Mammary epithelial cell (primary cell): Measurements from ENCODE around the gene EEFSEC.

Experiments used
- EZH2 ChIP-seq: IDR thresholded peaks from 2 replicates; pipeline ENCODE4 v1.6.1; 2012; ENCODE audit warnings: low read length, inconsistent platforms, borderline replicate concordance
- TF ChIP-seq, protein P1 (sequence below), 2 donors: IDR thresholded peaks in 1 of 2; conservative IDR thresholded peaks in 1 of 2; 2 replicates each; pipeline ENCODE4 v1.5.1; 2011 to 2012; ENCODE audit warnings: inconsistent platforms in 2 of 2, low read length in 2 of 2, mild to moderate bottlenecking in 2 of 2, control low read depth in 1 of 2, low read depth in 1 of 2; ENCODE audit not compliant: insufficient read depth in 1 of 2; ENCODE audit errors: extremely low read depth in 1 of 2

DNA sequence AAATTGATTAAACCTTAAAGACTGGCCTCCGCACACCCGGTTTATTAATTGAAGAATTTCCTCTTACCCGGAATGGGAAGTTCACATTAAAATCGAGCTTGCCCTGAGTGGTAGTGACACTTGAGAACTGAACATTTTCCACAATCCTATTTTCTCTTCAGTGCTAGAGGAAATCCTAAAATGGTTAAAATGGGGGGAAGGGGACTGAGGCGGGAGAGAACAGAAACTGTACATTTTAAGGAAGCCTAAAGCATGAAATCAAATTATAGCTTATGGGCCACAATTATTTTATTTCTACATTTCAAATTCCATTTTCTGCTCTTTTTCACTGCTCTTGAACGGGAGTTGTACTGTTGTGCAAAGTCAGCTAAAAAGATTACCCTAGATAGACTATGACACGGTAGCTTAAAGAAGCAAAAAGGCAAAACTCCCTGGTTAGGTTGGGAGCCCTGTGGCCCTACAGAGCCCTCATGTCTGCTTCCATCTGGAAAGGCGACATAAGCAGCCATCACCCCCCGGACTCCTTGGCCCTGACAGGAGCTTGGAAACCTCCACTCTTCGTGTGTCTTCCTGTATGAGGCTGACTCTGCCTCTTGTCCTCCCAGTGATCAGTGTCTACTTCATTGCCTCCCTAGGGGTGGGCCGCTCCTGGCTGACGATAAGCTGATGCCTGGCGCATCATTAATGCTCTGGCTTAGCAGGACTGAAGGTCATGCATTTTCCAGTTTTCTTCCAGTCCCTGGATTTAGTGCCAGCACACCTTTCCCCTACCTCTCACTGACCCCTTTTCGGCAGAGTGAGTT lies 79.3 kb downstream of the EEFSEC start:
- TF ChIP-seq, protein P1, sequence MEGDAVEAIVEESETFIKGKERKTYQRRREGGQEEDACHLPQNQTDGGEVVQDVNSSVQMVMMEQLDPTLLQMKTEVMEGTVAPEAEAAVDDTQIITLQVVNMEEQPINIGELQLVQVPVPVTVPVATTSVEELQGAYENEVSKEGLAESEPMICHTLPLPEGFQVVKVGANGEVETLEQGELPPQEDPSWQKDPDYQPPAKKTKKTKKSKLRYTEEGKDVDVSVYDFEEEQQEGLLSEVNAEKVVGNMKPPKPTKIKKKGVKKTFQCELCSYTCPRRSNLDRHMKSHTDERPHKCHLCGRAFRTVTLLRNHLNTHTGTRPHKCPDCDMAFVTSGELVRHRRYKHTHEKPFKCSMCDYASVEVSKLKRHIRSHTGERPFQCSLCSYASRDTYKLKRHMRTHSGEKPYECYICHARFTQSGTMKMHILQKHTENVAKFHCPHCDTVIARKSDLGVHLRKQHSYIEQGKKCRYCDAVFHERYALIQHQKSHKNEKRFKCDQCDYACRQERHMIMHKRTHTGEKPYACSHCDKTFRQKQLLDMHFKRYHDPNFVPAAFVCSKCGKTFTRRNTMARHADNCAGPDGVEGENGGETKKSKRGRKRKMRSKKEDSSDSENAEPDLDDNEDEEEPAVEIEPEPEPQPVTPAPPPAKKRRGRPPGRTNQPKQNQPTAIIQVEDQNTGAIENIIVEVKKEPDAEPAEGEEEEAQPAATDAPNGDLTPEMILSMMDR (conservative IDR thresholded peaks at IDR 0.05 in 1 of 2, IDR thresholded peaks at IDR 0.05 in 1 of 2; ENCODE audit: extremely low read depth in 1 of 2, insufficient read depth in 1 of 2, low read depth in 1 of 2, low read length in 2 of 2): no peak
- no peak for TF ChIP-seq EZH2
